GM12875 (cell line): ENCODE data around the gene CIBAR2.

Experiments used
- H3K4me3 ChIP-seq: one replicate; pipeline ENCODE4 v1.5.1; 2011; ENCODE audit warnings: low read depth, low read length, control low read depth
- CTCF ChIP-seq: IDR thresholded peaks from 2 replicates; pipeline ENCODE4 v1.5.1; 2011; ENCODE audit warnings: low read depth, mild to moderate bottlenecking, control low read depth, inconsistent platforms, low read length, moderate library complexity, borderline replicate concordance; ENCODE audit not compliant: insufficient read depth

The CIBAR2 gene

DNA sequence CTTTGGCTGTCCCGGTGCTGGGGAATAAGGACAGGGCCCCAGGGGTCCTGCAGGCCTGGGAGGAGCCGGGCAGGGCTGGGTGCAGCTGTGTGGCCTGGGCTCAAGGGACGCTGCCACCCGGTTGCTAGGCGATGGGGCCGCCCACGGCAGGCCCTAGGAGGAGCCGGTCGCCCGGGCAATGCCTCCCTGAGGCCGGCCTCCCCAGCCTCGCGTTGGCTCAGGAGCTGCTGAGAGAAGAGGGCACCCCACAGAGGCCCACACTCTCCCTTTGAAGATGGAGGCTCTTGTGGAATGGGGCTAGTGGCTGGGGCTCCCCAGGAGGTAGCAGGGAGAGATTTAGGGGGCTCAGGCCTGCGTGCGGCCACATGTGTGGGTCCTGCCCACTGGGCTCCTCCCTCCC, at the start of gene CIBAR2:
Gene CIBAR2, minus strand, starts transcription at position 109 of the 400 bp plus-strand sequence. CDS start 120 bp downstream, outside the sequence.
- no peak within 1 kb of the TSS for H3K4me3 ChIP-seq
- TF ChIP-seq CTCF = no peak

DNA sequence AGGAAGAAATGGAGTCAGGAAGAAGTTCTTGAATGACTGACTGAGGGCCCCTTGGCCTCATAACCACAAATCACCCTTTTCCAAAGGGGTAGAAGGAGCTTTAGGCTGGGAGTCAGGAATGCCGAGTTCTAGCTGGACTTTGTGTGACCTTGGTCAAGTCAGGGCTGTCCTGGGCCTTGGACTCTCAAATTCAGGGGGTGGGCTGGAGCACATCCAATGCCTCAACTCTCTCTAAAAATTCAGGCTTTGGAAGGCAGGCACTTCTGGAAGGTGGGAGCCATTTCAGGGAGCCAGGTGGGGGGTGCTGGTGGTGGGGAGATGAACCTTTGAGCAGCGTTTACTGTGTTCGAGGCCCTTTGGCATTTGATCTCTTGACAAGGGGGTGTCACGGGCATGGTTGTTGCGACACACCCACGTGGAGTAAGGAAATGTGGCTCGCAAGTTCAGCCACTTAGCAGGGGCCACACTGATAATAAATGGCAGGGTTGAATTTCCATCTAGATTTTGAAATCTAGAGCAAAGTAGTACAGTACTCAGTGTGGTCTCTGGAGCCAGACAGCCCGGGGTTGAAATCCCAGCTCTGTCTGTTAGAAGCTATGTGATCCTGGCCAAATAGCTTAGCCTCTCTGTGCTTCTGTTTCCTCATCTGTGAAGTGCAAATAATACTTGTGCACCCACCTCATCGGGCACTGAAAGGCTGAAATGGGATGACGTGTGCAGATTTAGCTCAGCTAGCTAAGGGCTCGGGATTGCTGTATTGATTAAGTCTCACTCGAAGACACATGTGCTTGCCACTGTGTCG, 47.1 kb upstream of the CIBAR2 start:
- H3K4me3 ChIP-seq = no peak overlapping the region
- no peak for TF ChIP-seq CTCF

GRCh38 chr16:85158743-85159178, 46.5 kb upstream of the CIBAR2 start:
- H3K4me3 ChIP-seq = no peak overlapping the region
- no peak for TF ChIP-seq CTCF

DNA sequence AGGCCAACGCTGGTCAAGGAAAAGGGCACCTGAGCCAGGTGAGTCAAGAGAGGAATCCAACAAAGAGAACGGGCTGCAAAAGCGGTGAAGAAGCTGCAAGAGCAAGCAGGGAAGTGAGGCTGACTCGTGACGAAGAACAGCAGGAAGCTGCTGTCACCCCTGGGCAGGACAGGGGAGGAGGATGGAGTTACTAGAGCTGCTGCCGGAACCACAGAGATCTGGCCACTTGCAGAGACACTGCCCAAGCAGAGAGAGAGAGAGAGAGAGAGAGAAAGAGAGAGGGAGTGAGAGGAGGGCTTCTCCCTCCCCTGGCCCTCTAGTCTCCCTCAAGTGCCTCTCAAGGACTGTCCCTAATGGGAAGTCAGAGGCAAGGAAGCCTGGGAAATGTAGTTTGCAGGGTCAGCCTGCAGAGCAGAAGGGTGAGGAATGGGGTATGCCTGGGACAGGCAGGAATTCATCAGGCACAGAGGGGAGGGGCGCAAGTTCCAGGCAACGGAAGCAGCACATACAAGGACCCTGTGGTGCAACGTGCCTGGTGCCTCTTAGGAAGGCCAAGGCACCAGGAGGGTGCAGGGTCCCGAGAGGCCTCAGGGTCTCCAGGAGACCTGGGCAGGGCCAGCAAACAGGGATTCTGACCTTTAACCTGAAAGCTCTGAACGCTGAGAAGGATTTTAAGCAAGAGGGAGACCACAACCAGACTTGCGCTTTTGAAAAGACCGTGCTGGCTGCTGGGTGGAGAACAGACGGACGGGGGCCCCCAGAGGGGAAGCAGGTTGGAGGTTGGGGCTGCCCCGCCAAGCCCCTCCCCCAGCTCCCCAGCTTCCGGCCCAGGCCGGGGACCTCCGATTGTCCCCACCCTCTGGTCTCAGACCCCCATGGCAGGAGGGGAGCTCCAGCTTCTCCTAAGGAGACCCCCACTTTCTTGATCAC, 45.8 kb upstream of the CIBAR2 start:
- TF ChIP-seq CTCF = no peak
- no peak overlapping the region for H3K4me3 ChIP-seq

DNA sequence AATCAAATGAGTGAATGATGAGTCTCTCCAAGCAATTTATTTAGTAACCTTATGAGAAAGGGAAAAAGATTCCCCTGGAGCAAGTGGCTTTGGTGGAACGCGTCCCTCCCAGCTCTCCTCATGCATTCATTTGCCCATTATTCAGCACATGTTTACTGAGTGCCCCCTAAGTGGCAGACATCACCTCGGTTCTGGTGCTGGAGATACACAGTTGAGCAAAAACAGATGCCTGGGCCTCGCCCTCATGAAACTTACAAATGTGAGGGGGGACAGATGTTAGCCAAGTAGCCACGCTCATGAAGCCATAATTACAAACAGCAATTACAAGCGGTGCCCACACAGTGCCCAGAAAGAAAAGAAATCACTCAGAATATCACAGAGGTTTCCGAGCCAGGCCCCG, 45.1 kb upstream of the CIBAR2 start:
- no peak overlapping the region for H3K4me3 ChIP-seq
- TF ChIP-seq CTCF = no peak

DNA sequence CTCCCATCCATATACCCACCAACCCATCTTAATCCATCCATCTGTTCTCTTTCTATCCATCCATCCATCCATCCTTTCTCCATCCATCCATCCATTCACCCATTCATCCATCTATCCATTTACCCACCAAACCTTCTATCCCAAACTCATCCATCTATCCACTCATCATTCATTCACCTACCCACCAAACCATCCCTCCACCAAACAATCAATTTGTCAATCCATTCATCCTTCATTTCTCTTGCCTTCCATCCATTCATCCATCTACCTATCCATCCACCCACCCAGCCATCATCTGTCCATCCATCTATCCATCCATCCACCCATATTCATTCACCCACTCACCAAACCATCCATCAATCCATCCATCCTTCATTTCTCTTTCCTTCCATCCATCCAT, 44.6 kb upstream of the CIBAR2 start:
- H3K4me3 ChIP-seq = no peak overlapping the region
- no peak for TF ChIP-seq CTCF
